ENCODE measurements around the gene GPHN. TPM values are rescaled to one million over a fixed set of nuclear protein-coding genes. Genes with fewer than 3 reads are reported as not detected.
A peak's percentile ranks its signal among the peaks of the same experiment; 100 is the strongest.

Gene GPHN
- total RNA-seq, 6 donors from 2014 or later = 24.4 to 45.1 (median 31.5) TPM

GRCh38 chr14:67141146-67141900 is 633.4 kb downstream of the GPHN start:
- TF ChIP-seq CTCF (IDR thresholded peaks at IDR 0.05) (no peak), EP300 (IDR thresholded peaks at IDR 0.05) (no peak), POLR2AphosphoS5 (IDR thresholded peaks at IDR 0.05) (no peak), POLR2A (IDR thresholded peaks at IDR 0.05) (no peak)
- 39 to 86% methylated on average over 1 of the region's 1 CpG for WGBS, 2 donors

GRCh38 chr14:67151082-67151666 is 643.2 kb downstream of the GPHN start:
- Histone ChIP-seq H3K27ac (no peak overlapping the region), H3K4me3 (no peak overlapping the region), H3K9me3 (no peaks in the 10 kb centered on the region), H3K36me3 (no peaks in the 10 kb centered on the region), H3K4me1 (no peaks in the 10 kb centered on the region), H3K27me3 (no peaks in the 10 kb centered on the region)
- WGBS, 2 donors = 73 to 78% methylated on average over 4 of the region's 4 CpGs
- TF ChIP-seq CTCF (IDR thresholded peaks at IDR 0.05) (peak in 1 of 6 experiments; percentile 17), EP300 (IDR thresholded peaks at IDR 0.05) (no peak)
- DNase-seq (no peak), ATAC-seq (ENCODE audit: low FRiP score in 2 of 2) (no peak)

More at GRCh38 chr14:67141146-67141900, 633.4 kb downstream of the GPHN start:
- Histone ChIP-seq H3K4me1 (no peaks in the 10 kb centered on the region), H3K36me3 (peaks cover 0 to 11% (median 3%) of the 10 kb centered on the region in 4 donors), H3K27ac (no peak overlapping the region), H3K27me3 (no peaks in the 10 kb centered on the region), H3K9me3 (no peaks in the 10 kb centered on the region), H3K4me3 (no peak overlapping the region)
- ATAC-seq (ENCODE audit: low FRiP score in 2 of 2) = no peak
- no peak for DNase-seq

GRCh38 chr14:67158566-67158965 is 650.6 kb downstream of the GPHN start:
- H3K36me3 ChIP-seq = no peaks in the 10 kb centered on the region
- no peaks in the 10 kb centered on the region for H3K9me3 ChIP-seq
- no peak for TF ChIP-seq POLR2A (IDR thresholded peaks at IDR 0.05)
- no peak for TF ChIP-seq POLR2AphosphoS5 (IDR thresholded peaks at IDR 0.05)
- TF ChIP-seq EP300 (IDR thresholded peaks at IDR 0.05) = no peak
- TF ChIP-seq CTCF (IDR thresholded peaks at IDR 0.05) = no peak
- H3K4me1 ChIP-seq = no peaks in the 10 kb centered on the region
- no peak for DNase-seq
- no peak overlapping the region for H3K4me3 ChIP-seq
- no peaks in the 10 kb centered on the region for H3K27me3 ChIP-seq
- no peak overlapping the region for H3K27ac ChIP-seq
- no peak for ATAC-seq (ENCODE audit: low FRiP score in 2 of 2)

GRCh38 chr14:67162385-67162784 is 654.4 kb downstream of the GPHN start:
- no peak overlapping the region for H3K4me3 ChIP-seq
- no peak overlapping the region for H3K27ac ChIP-seq
- ATAC-seq (ENCODE audit: low FRiP score in 2 of 2) (no peak), DNase-seq (no peak)
- no peaks in the 10 kb centered on the region for H3K36me3 ChIP-seq
- H3K9me3 ChIP-seq = no peaks in the 10 kb centered on the region
- H3K27me3 ChIP-seq = no peaks in the 10 kb centered on the region
- WGBS, 2 donors = 85 to 86% methylated on average over 4 of the region's 4 CpGs
- no peak for TF ChIP-seq EP300 (IDR thresholded peaks at IDR 0.05)
- no peak for TF ChIP-seq CTCF (IDR thresholded peaks at IDR 0.05)
- no peak for TF ChIP-seq POLR2A (IDR thresholded peaks at IDR 0.05)
- no peak for TF ChIP-seq POLR2AphosphoS5 (IDR thresholded peaks at IDR 0.05)
- no peaks in the 10 kb centered on the region for H3K4me1 ChIP-seq

Measured in upper lobe of left lung (tissue), 6 donors.